HG02571 (cell line): ENCODE measurements around the gene BBS10.
"Not testable (repeated sequence)": the region's sequence is repeated elsewhere in the genome, so short reads cannot be mapped to it uniquely, and the experiment has no call there.

Experiments used
- ATAC-seq: cut with Tn5 transposase; IDR thresholded peaks from one replicate; pipeline ENCODE4 v1.9.1; 2021; ENCODE audit warnings: mild to moderate bottlenecking, moderate library complexity; ENCODE audit not compliant: unreplicated experiment

Gene BBS10

GRCh38 chr12:76332606-76333005 lies 15.6 kb downstream of the BBS10 start:
- ATAC-seq: no peak

GRCh38 chr12:76329606-76330005 lies 18.6 kb downstream of the BBS10 start:
- ATAC-seq: no peak

GRCh38 chr12:76329159-76329558 lies 19.1 kb downstream of the BBS10 start:
- no peak for ATAC-seq

- ATAC-seq: not testable (repeated sequence)
Measured at GRCh38 chr12:76319595-76320319, 28.5 kb downstream of the BBS10 start.

GRCh38 chr12:76318773-76319594 lies 29.2 kb downstream of the BBS10 start:
- no peak for ATAC-seq

GRCh38 chr12:76317976-76318375 lies 30.2 kb downstream of the BBS10 start:
- ATAC-seq: no peak

GRCh38 chr12:76316468-76316867 lies 31.7 kb downstream of the BBS10 start:
- no peak for ATAC-seq

GRCh38 chr12:76313299-76313698 lies 34.9 kb downstream of the BBS10 start:
- no peak for ATAC-seq

GRCh38 chr12:76312315-76312714 lies 35.9 kb downstream of the BBS10 start:
- no peak for ATAC-seq

GRCh38 chr12:76311796-76312195 lies 36.4 kb downstream of the BBS10 start:
- no peak for ATAC-seq

- no peak for ATAC-seq
Measured at GRCh38 chr12:76310110-76310509, 38.1 kb downstream of the BBS10 start.

GRCh38 chr12:76308866-76309265 lies 39.3 kb downstream of the BBS10 start:
- no peak for ATAC-seq

GRCh38 chr12:76307083-76307482 lies 41.1 kb downstream of the BBS10 start:
- no peak for ATAC-seq

GRCh38 chr12:76303989-76304460 lies 44.2 kb downstream of the BBS10 start:
- no peak for ATAC-seq

- no peak for ATAC-seq
Measured at GRCh38 chr12:76303365-76303764, 44.9 kb downstream of the BBS10 start.

GRCh38 chr12:76300297-76300665 lies 47.9 kb downstream of the BBS10 start:
- no peak for ATAC-seq

GRCh38 chr12:76299536-76300296 lies 48.5 kb downstream of the BBS10 start:
- ATAC-seq: no peak
